HUES6 (cell line): ENCODE data around the gene HDAC1.

Source experiments
- H3K27ac ChIP-seq: 2 replicates; pipeline ENCODE4 v1.7.0; 2013; ENCODE audit warnings: low read depth, mild to moderate bottlenecking, low read length, inconsistent platforms
- H3K27me3 ChIP-seq: 2 replicates; pipeline ENCODE4 v1.6.1; 2013; ENCODE audit warnings: low read length; ENCODE audit not compliant: control insufficient read depth, insufficient read depth
- H3K36me3 ChIP-seq: 2 replicates; pipeline ENCODE4 v1.6.1; 2013; ENCODE audit warnings: low read length; ENCODE audit not compliant: control insufficient read depth, insufficient read depth
- H3K4me1 ChIP-seq: 2 replicates; pipeline ENCODE4 v1.6.1; 2013; ENCODE audit warnings: low read length; ENCODE audit not compliant: control insufficient read depth, insufficient read depth
- H3K4me3 ChIP-seq: 2 replicates; pipeline ENCODE4 v1.5.1; 2013; ENCODE audit warnings: low read depth, low read length
- H3K9ac ChIP-seq: one replicate; pipeline ENCODE4 v1.6.1; 2013; ENCODE audit warnings: mild to moderate bottlenecking, low read length
- H3K9me3 ChIP-seq: 2 replicates; pipeline ENCODE4 v1.6.1; 2013; ENCODE audit warnings: low read depth, low read length; ENCODE audit not compliant: control insufficient read depth, insufficient read depth

HDAC1 gene

GRCh38 chr1:32291708-32292538, at the start of gene HDAC1:
Gene HDAC1 (plus strand): TSS chr1:32292083. CDS start chr1:32292170, 87 bp downstream.
- Histone ChIP-seq H3K4me1 (peaks cover 14% of the 10 kb centered on the region), H3K4me3 (peak within 1 kb of the TSS; percentile 98), H3K9ac (peak within 1 kb of the TSS; percentile 93), H3K27ac (peak within 1 kb of the TSS; percentile 70; the same call in 1 of the 2 replicates), H3K36me3 (peaks cover 14% of the 10 kb centered on the region; the same call in 1 of the 2 replicates), H3K27me3 (no peaks in the 10 kb centered on the region), H3K9me3 (no peaks in the 10 kb centered on the region)

GRCh38 chr1:32242341-32242851, 49.5 kb upstream of the HDAC1 start:
- Histone ChIP-seq H3K9ac (no peak overlapping the region), H3K27me3 (no peaks in the 10 kb centered on the region), H3K9me3 (no peaks in the 10 kb centered on the region), H3K36me3 (no peaks in the 10 kb centered on the region), H3K27ac (no peak overlapping the region), H3K4me3 (peak overlapping the region; percentile 19; the same call in 1 of the 2 replicates), H3K4me1 (peaks cover 14% of the 10 kb centered on the region)

- no peak within 1 kb of the TSS for H3K27ac ChIP-seq
Measured at GRCh38 chr1:32246888-32247273, 45.0 kb upstream of the HDAC1 start, which contains the start of gene FAM167B. Gene FAM167B (plus strand): TSS chr1:32247222. CDS start chr1:32247422, 200 bp downstream.

DNA sequence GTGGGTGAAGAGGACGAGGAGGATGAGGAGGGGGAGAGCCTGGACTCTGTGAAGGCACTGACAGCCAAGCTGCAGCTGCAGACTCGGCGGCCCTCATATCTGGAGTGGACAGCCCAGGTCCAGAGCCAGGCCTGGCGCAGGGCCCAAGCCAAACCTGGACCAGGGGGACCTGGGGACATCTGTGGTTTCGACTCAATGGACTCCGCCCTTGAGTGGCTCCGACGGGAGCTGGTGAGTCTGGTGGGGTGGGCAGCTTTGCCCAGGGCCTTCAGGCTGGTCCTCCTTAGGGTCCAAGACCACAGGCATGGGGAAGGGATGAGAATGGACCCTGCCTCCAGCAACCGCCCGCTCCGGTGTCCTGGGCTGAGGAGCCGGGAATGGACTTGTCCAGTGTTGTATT, 44.4 kb upstream of the HDAC1 start:
- H3K9me3 ChIP-seq: no peaks in the 10 kb centered on the region
- no peaks in the 10 kb centered on the region for H3K27me3 ChIP-seq
- H3K4me3 ChIP-seq: no peak overlapping the region
- no peak overlapping the region for H3K27ac ChIP-seq
- no peaks in the 10 kb centered on the region for H3K36me3 ChIP-seq
- peaks cover 26% of the 10 kb centered on the region for H3K4me1 ChIP-seq
- no peak overlapping the region for H3K9ac ChIP-seq

More at GRCh38 chr1:32246888-32247273, 45.0 kb upstream of the HDAC1 start, which contains the start of gene FAM167B:
- Histone ChIP-seq H3K9ac (no peak within 1 kb of the TSS), H3K9me3 (no peaks in the 10 kb centered on the region), H3K27me3 (no peaks in the 10 kb centered on the region), H3K4me3 (no peak within 1 kb of the TSS), H3K4me1 (peaks cover 22% of the 10 kb centered on the region), H3K36me3 (no peaks in the 10 kb centered on the region)

DNA sequence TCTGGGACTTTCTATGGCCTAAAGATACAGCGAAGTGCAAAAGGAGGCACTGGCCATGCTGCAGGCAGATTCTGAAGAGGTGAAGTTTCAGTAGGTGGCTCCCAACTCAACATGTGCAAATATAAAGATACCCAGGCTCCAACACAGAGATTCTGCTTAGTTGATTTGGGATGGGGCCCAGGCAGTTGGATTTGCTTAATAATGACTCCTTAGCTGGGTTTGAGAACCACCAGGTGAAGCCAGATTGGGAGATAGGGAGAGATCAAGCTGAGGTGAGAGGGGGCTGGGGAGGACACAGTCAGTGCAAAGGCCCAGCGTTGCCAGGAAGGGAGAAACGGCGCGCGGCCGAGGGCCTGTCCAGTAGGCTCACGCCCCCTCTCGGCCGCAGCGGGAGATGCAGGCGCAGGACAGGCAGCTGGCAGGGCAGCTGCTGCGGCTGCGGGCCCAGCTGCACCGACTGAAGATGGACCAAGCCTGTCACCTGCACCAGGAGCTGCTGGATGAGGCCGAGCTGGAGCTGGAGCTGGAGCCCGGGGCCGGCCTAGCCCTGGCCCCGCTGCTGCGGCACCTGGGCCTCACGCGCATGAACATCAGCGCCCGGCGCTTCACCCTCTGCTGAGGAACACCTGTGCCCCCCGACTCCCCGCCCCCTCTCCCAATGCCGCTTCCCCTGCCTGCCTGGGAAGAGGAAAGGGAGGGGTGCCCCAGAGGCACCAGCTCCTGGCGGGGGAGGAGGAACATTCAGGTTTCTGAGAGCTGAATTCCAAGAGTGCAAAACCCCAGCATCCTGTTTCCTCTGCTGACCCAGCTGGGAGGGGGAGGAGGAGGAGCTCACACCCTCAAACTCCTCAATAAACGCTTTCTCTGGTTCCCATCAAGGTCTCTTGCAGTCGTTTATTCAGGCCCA, 43.6 kb upstream of the HDAC1 start:
- H3K9me3 ChIP-seq: no peaks in the 10 kb centered on the region
- no peak overlapping the region for H3K27ac ChIP-seq
- H3K27me3 ChIP-seq: no peaks in the 10 kb centered on the region
- H3K4me1 ChIP-seq: peaks cover 23% of the 10 kb centered on the region
- H3K36me3 ChIP-seq: no peaks in the 10 kb centered on the region
- H3K4me3 ChIP-seq: peak overlapping the region; percentile 42
- no peak overlapping the region for H3K9ac ChIP-seq

DNA sequence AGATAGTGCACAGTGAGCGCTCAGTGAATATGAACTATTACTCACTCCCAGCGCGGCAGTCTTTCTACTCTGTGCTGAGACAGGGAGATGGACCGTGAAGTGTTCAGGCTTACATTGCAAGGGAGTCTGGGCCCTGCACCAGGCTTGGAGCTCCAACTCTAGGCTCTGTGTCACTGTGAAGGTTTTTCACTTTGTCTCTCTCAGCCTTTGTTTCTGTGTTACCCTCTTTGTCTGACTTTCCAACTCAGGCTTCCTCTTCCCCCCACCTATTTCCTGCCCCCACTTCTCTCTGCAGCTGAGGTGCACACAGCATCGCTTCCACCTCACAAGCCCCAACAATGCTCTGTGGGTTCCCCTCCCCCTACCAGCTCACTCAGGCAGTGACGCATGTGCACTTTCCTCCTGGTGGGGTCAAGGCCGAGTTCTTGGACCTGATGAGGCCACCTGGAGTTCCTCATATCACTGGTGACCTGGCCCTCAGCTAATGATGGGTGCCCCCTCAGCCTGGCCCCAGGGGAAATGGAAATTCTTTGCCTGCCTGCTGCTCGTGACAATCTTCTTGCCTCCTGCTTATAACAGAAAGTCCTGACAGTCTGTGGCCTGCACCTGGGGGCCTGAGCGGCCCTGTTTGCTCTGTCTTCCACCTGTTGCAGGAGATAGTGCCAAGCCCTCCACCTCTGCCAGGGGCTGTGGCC, 41.9 kb upstream of the HDAC1 start:
- Histone ChIP-seq H3K27ac (no peak overlapping the region), H3K36me3 (no peaks in the 10 kb centered on the region), H3K9me3 (no peaks in the 10 kb centered on the region), H3K4me3 (no peak overlapping the region), H3K27me3 (no peaks in the 10 kb centered on the region), H3K9ac (no peak overlapping the region), H3K4me1 (peaks cover 23% of the 10 kb centered on the region)

DNA sequence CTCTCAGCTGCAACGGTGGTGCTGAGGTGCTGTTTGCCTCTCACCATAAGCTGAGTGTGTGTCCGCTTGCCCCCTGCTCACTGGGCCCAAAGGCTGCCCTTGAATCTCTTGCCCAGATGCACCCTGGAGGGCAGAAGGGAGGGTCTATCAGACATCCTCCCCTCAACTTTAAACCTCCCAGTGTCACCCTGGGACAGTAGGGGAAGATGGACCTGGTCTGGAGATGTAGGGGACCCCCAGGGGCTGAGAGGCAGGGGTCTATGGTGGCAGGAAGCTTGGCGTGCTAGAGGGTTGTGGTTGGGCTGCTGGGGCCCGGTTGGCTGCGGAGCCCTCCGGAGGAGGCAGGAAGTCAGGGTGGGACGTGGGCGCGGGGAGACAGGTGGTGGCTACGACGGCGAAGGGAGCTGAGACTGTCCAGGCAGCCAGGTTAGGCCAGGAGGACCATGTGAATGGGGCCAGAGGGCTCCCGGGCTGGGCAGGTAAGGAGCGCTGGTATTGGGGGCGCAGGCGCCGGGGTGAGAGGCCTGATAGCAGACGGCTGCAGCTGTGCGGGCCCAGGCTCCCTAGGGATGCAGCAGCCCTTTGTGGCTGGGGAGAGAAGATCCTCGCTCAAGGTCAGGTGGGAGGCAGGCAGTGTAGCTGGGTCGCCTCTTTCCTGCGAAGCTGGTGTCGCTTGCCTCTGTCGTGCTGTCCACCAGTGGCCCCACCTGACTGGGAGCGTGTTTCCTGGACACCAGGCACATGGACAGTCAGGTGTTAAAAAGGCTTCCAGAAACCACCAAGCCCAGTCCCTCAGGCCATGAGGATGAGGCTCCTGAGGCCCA, 40.8 kb upstream of the HDAC1 start, which contains the start of gene LCK:
Gene LCK (plus strand): TSS at position 373 of the 824 bp plus-strand sequence. CDS start 23,065 bp downstream, outside the sequence.
- Histone ChIP-seq H3K4me3 (no peak within 1 kb of the TSS), H3K9ac (no peak within 1 kb of the TSS), H3K9me3 (no peaks in the 10 kb centered on the region), H3K27me3 (no peaks in the 10 kb centered on the region), H3K4me1 (peaks cover 23% of the 10 kb centered on the region), H3K36me3 (no peaks in the 10 kb centered on the region), H3K27ac (no peak within 1 kb of the TSS)

DNA sequence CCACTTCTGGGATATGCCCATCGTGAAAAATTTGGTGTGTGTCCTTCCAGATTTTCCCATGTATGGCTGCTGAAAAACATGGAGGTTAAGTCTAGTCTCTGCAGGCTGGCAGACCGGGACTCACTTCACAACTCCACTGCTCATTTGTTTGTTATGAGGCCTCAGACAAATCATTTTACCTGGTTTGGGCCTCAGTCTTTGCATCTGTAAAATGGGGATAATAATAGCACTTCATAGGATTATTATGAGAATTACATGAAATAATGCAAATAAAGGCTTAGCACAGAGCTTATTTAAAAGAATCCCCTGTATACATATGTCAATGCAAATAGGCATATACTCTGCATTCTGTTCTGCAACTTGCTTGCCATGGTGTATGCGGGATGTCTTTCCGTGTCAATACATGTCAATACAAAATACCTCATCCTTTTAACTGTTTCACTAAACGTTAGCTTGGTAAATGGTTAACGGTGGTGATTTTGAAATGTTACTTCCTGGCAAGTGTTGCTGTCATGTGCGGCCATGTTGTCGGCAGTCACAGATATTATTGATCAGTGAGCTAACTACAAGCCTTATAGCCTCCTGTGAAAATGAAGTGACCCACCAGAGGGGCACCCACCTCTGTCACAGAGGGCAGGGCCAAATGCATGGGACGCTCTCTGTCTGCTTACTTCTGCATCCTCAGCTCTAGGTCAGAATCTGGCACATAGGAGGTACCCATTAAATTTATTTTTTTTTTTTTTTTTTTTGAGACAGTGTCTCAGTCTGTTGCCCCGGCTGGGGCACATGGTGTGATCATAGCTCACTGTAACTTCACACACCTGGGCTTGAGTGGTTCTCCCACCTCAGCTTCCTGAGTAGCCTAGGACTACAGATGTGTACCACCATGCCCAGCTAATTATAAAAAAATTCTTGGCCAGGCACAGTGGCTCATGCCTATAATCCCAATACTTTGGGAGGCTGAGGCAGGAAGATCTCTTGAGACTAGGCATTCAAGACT, 36.5 kb upstream of the HDAC1 start:
- no peak overlapping the region for H3K27ac ChIP-seq
- peaks cover 14% of the 10 kb centered on the region for H3K4me1 ChIP-seq
- no peak overlapping the region for H3K4me3 ChIP-seq
- no peaks in the 10 kb centered on the region for H3K36me3 ChIP-seq
- H3K9ac ChIP-seq: no peak overlapping the region
- H3K9me3 ChIP-seq: no peaks in the 10 kb centered on the region
- H3K27me3 ChIP-seq: no peaks in the 10 kb centered on the region
